Naive thymus-derived CD8-positive, alpha-beta T cell (primary cell): Measurements from ENCODE around the gene OASL. TPM values are rescaled to one million over a fixed set of nuclear protein-coding genes. Genes with fewer than 3 reads are reported as not detected.

Source experiments
- ATAC-seq, 2 donors: fragments of 150-1000 bp; cut with Tn5 transposase in 1 of 2; sonication (Bioruptor Pico), chemical (Tn5 transposase) in 1 of 2; 1 replicate in 1 of 2; 2 replicates in 1 of 2; pipeline ENCODE4 v1.10.0; 2021; ENCODE audit warnings: mild to moderate bottlenecking in 2 of 2, moderate library complexity in 2 of 2
- POLR2A ChIA-PET: fragments of 350-600 bp; sonication (Branson Sonifier 250); formaldehyde crosslinking; loops from one replicate; lab custom pipeline; 2021; ENCODE audit warnings: antibody characterized with exemption; lab: Charles Lee
- DNase-seq, 10 donors: peaks; one replicate each; pipeline versions ENCODE4 v3.0.0 to v3.0.0-alpha.2; 2020 to 2022
- H3K27ac Mint-ChIP-seq, 10 donors: one replicate each; pipeline ENCODE4 v1.8.0; 2020 to 2022; ENCODE audit warnings: mild to moderate bottlenecking in 10 of 10, mixed read lengths in 10 of 10, moderate library complexity in 4 of 10, inconsistent platforms in 1 of 10
- H3K27me3 Mint-ChIP-seq, 5 donors: one replicate each; pipeline ENCODE4 v1.8.0; 2021 to 2022; ENCODE audit warnings: mixed read lengths in 5 of 5
- H3K36me3 Mint-ChIP-seq, 3 donors: one replicate each; pipeline ENCODE4 v1.8.0; 2020 to 2022; ENCODE audit warnings: mixed read lengths in 3 of 3, mild to moderate bottlenecking in 2 of 3, inconsistent platforms in 1 of 3
- H3K4me1 Mint-ChIP-seq, 4 donors: one replicate each; pipeline ENCODE4 v1.8.0; 2021 to 2022; ENCODE audit warnings: mixed read lengths in 4 of 4
- H3K4me3 Mint-ChIP-seq, 10 donors: one replicate each; pipeline ENCODE4 v1.8.0; 2020 to 2022; ENCODE audit warnings: mild to moderate bottlenecking in 10 of 10, mixed read lengths in 10 of 10, moderate library complexity in 6 of 10, inconsistent platforms in 1 of 10
- H3K9me3 Mint-ChIP-seq, 9 donors: one replicate each; pipeline ENCODE4 v1.8.0; 2020 to 2022; ENCODE audit warnings: mixed read lengths in 9 of 9, mild to moderate bottlenecking in 3 of 9, inconsistent platforms in 1 of 9, moderate library complexity in 1 of 9
- polyA plus RNA-seq, 3 donors: library from polyadenylated mRNA; unstranded; fragments of 300-500 nt; fragmentation: Illumina TruSeq; gene quantifications; one replicate each; pipeline ENCODE4 v1.2.3, GENCODE V29; 2021
- total RNA-seq, 8 experiments: library from RNA in 2 of 8; stranded (reverse) in 2 of 8; gene quantifications; one replicate each; pipeline ENCODE4 v1.2.3 and lab custom pipeline; 2021 to 2026

The OASL gene
- total and polyA plus RNA-seq, 5 experiments from 2014 or later, result 1.6 to 11.2 (median 1.9) TPM

DNA sequence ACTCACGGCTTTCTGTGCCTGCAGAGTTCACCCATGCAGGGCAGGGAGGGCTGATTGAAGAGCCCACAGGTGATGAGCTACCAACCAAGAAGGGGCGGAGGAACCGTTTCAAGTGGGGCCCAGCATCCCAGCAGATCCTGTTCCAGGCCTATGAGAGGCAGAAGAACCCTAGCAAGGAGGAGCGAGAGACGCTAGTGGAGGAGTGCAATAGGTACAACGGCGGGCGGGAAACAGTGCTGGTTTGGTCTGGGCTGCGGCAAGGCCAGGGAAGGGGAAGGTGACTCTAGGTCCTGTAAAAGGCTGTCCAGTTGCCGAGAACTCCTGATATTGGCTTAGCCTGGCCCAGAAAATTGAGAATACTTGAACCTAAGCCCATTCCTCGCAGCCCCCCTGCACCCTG, 45.5 kb downstream of the OASL start:
- POLR2A ChIA-PET, result no interaction called here
- Mint-ChIP-seq H3K27ac (peak overlapping the region in 1 of 10 donors; percentile 34), H3K4me1 (peaks cover 0 to 13% (median 0%) of the 10 kb centered on the region in 4 donors), H3K36me3 (peaks cover 0 to 11% (median 4%) of the 10 kb centered on the region in 3 donors), H3K4me3 (no peak overlapping the region), H3K9me3 (peaks cover 0 to 11% (median 0%) of the 10 kb centered on the region in 9 donors), H3K27me3 (peaks cover 7 to 30% (median 14%) of the 10 kb centered on the region in 5 donors)
- no peak for DNase-seq
- ATAC-seq, result no peak

GRCh38 chr12:120992989-120993388, 46.1 kb downstream of the OASL start:
- ATAC-seq (no peak), DNase-seq (no peak)
- Mint-ChIP-seq H3K4me1 (peaks cover 0 to 13% (median 0%) of the 10 kb centered on the region in 4 donors), H3K9me3 (peaks cover 0 to 11% (median 0%) of the 10 kb centered on the region in 9 donors), H3K27ac (no peak overlapping the region), H3K27me3 (peaks cover 8 to 30% (median 14%) of the 10 kb centered on the region in 5 donors), H3K4me3 (no peak overlapping the region), H3K36me3 (peaks cover 0 to 11% (median 4%) of the 10 kb centered on the region in 3 donors)
- POLR2A ChIA-PET, result no interaction called here

GRCh38 chr12:120991965-120992364, 47.1 kb downstream of the OASL start:
- H3K36me3 Mint-ChIP-seq, result peaks cover 0 to 11% (median 4%) of the 10 kb centered on the region in 3 donors
- H3K27ac Mint-ChIP-seq, result no peak overlapping the region
- H3K9me3 Mint-ChIP-seq, result peaks cover 0 to 11% (median 0%) of the 10 kb centered on the region in 9 donors
- H3K27me3 Mint-ChIP-seq, result peaks cover 8 to 30% (median 14%) of the 10 kb centered on the region in 5 donors
- peaks cover 0 to 13% (median 0%) of the 10 kb centered on the region in 4 donors for H3K4me1 Mint-ChIP-seq
- ATAC-seq (no peak), DNase-seq (no peak)
- no peak overlapping the region for H3K4me3 Mint-ChIP-seq
- POLR2A ChIA-PET, result no interaction called here

DNA sequence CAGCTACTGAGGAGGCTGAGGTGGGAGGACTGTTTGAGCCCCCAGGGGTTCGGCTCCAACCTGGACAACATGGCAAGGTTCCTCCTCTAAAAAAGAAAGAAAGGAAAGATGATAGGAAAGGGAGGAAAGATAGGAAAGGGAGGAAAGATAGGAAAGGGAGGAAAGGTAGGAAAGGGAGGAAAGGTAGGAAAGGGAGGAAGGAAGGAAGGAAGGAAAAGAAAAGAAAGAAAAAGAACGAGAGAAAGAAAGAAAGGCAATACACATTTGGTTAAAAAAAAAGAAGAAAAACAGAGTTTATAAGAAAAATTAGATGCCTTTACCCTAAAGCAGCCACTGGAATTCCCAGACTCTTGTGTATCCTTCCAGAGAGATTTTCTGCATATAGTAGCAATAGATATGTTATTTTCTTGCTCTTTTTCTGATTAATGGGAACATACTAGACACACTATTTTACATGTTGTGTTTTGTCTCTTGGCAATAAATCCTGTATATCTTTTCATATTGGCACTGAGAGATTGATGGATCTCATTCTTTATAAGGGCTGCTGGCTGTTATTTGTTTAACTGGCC, 48.5 kb downstream of the OASL start:
- POLR2A ChIA-PET, result no interaction called here
- Mint-ChIP-seq H3K4me3 (no peak overlapping the region), H3K27ac (no peak overlapping the region), H3K27me3 (peaks cover 8 to 26% (median 14%) of the 10 kb centered on the region in 5 donors), H3K36me3 (peaks cover 0 to 8% (median 2%) of the 10 kb centered on the region in 3 donors), H3K4me1 (peaks cover 0 to 11% (median 0%) of the 10 kb centered on the region in 4 donors), H3K9me3 (peaks cover 0 to 8% (median 0%) of the 10 kb centered on the region in 9 donors)
- DNase-seq (no peak), ATAC-seq (no peak)

DNA sequence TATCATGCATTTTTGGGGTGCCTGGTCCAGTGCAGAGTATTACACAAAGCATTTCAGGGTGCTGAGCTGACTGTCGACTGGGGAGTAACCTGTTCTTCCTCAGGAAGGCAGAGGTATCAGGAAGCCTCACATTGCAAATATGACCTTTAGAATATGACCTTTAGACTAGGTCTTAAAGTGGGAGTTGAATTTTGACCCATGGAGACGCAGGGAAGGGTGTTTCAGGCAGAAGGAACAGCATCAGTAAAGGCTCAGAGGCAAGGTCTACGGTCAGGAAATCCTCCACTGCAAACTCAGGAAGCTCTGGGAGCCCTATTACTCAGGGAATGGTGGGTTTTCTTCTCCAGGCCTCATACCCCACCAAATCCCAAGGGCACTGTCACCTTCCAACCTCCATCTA, 49.4 kb downstream of the OASL start:
- Mint-ChIP-seq H3K36me3 (no peaks in the 10 kb centered on the region), H3K4me1 (peaks cover 0 to 3% (median 0%) of the 10 kb centered on the region in 4 donors), H3K4me3 (no peak overlapping the region), H3K27ac (peak overlapping the region in 1 of 10 donors; percentile 66), H3K27me3 (peaks cover 7 to 18% (median 7%) of the 10 kb centered on the region in 5 donors), H3K9me3 (no peaks in the 10 kb centered on the region)
- ATAC-seq, result no peak
- no peak for DNase-seq
- POLR2A ChIA-PET, result interaction anchor here (0.7 kb wide), 1 partner anchor 136 kb away, joined by 3 read pairs; no protein-coding TSS in a partner anchor

DNA sequence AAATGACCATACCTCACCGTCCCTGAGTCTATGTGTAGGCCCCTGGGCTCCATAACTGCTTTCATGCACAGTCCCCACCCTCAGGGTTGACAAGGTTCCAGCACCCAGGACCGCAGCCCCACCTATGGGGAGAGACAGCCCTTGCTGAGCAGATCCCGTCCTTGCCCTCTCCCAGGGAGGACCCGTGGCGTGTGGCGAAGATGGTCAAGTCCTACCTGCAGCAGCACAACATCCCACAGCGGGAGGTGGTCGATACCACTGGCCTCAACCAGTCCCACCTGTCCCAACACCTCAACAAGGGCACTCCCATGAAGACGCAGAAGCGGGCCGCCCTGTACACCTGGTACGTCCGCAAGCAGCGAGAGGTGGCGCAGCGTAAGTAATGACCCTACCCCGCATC, 50.4 kb downstream of the OASL start:
- Mint-ChIP-seq H3K27ac (peak overlapping the region in 1 of 10 donors; percentile 21), H3K27me3 (peaks cover 4 to 13% (median 4%) of the 10 kb centered on the region in 5 donors), H3K4me3 (no peak overlapping the region), H3K9me3 (no peaks in the 10 kb centered on the region), H3K36me3 (no peaks in the 10 kb centered on the region), H3K4me1 (peaks cover 0 to 2% (median 0%) of the 10 kb centered on the region in 4 donors)
- POLR2A ChIA-PET, result no interaction called here
- no peak for DNase-seq
- no peak for ATAC-seq

GRCh38 chr12:120988234-120988633, 50.8 kb downstream of the OASL start:
- ATAC-seq (no peak), DNase-seq (no peak)
- Mint-ChIP-seq H3K27ac (no peak overlapping the region), H3K4me1 (peaks cover 0 to 2% (median 0%) of the 10 kb centered on the region in 4 donors), H3K36me3 (no peaks in the 10 kb centered on the region), H3K9me3 (no peaks in the 10 kb centered on the region), H3K4me3 (no peak overlapping the region), H3K27me3 (peaks cover 2 to 11% (median 4%) of the 10 kb centered on the region in 5 donors)
- POLR2A ChIA-PET, result no interaction called here

- POLR2A ChIA-PET, result interaction anchor here (0.7 kb wide), 1 partner anchor 1114 kb away, joined by 3 read pairs; no protein-coding TSS in a partner anchor
Measured at GRCh38 chr12:120984351-120984898, 54.6 kb downstream of the OASL start.

GRCh38 chr12:120983759-120984158, 55.3 kb downstream of the OASL start:
- DNase-seq, result no peak
- Mint-ChIP-seq H3K9me3 (no peaks in the 10 kb centered on the region), H3K4me3 (no peak overlapping the region), H3K36me3 (no peaks in the 10 kb centered on the region), H3K4me1 (peaks cover 0 to 2% (median 0%) of the 10 kb centered on the region in 4 donors), H3K27ac (peak overlapping the region in 1 of 10 donors; percentile 33), H3K27me3 (peaks cover 0 to 3% (median 2%) of the 10 kb centered on the region in 5 donors)
- POLR2A ChIA-PET, result interaction anchor here (0.7 kb wide), 1 partner anchor 1113 kb away, joined by 3 read pairs; no protein-coding TSS in a partner anchor
- no peak for ATAC-seq

More at GRCh38 chr12:120984351-120984898, 54.6 kb downstream of the OASL start:
- H3K36me3 Mint-ChIP-seq, result no peaks in the 10 kb centered on the region
- peaks cover 0 to 2% (median 0%) of the 10 kb centered on the region in 4 donors for H3K4me1 Mint-ChIP-seq
- H3K4me3 Mint-ChIP-seq, result no peak overlapping the region
- H3K27ac Mint-ChIP-seq, result peak overlapping the region in 1 of 10 donors; percentile 3
- peaks cover 0 to 4% (median 2%) of the 10 kb centered on the region in 5 donors for H3K27me3 Mint-ChIP-seq
- ATAC-seq (no peak), DNase-seq (no peak)
- H3K9me3 Mint-ChIP-seq, result no peaks in the 10 kb centered on the region

DNA sequence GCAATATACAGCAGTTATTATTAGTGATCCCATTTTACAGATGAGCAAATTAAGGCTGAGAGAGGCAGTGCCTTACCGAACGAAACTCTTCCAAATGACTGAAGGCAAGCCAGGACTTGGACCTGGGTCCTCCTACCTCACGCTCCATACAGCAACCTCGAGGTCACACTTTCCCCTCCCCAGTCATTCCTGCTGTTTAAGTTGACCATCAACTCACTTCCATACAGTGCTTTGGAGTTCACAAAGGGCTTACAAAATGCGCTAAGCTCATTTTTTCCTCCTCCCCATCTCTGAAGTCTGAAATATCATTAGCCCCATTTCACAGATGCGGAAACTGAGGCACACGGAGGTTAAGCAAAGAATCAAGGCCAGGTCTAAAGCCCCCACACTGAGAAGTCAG, 56.4 kb downstream of the OASL start:
- no peaks in the 10 kb centered on the region for H3K36me3 Mint-ChIP-seq
- POLR2A ChIA-PET, result no interaction called here
- H3K4me3 Mint-ChIP-seq, result no peak overlapping the region
- ATAC-seq, result no peak
- H3K27me3 Mint-ChIP-seq, result peaks cover 0 to 3% (median 0%) of the 10 kb centered on the region in 5 donors
- no peak overlapping the region for H3K27ac Mint-ChIP-seq
- peaks cover 0 to 2% (median 0%) of the 10 kb centered on the region in 4 donors for H3K4me1 Mint-ChIP-seq
- no peaks in the 10 kb centered on the region for H3K9me3 Mint-ChIP-seq
- no peak for DNase-seq

- peaks cover 0 to 2% (median 0%) of the 10 kb centered on the region in 4 donors for H3K4me1 Mint-ChIP-seq
- H3K9me3 Mint-ChIP-seq, result no peaks in the 10 kb centered on the region
- H3K4me3 Mint-ChIP-seq, result no peak overlapping the region
- H3K27me3 Mint-ChIP-seq, result peaks cover 0 to 3% (median 0%) of the 10 kb centered on the region in 5 donors
- ATAC-seq (no peak), DNase-seq (no peak)
- H3K36me3 Mint-ChIP-seq, result no peaks in the 10 kb centered on the region
- POLR2A ChIA-PET, result no interaction called here
- no peak overlapping the region for H3K27ac Mint-ChIP-seq
Measured at GRCh38 chr12:120981407-120981941, 57.6 kb downstream of the OASL start.

DNA sequence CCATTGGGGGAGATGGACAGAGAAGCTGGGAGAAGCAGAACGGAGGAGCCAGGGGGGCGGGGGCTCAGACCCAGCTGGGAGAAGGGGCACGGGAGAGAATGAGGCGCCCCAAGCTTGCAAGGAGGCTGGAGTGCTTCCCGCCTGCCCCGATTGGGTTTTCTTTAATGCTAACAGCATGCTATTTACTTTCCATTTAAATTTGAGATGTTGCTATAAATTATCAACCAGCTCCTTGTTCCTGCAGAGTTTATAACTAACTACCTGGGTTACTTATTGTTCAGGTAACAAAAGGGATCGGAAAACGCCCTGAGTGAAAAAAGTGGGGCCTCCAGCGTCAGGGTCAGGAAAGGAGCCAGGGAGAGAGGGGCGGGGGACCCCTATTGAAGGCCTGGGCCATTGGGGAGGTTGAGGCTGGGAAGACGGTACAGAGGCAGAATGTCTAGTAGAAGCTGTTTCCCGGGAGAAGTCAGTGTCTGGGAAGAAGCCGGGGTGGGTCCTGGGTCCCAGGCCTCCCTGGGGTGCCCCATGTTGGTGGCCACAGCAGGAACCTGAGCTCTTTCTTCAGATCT, 58.2 kb downstream of the OASL start:
- H3K9me3 Mint-ChIP-seq, result no peaks in the 10 kb centered on the region
- H3K36me3 Mint-ChIP-seq, result no peaks in the 10 kb centered on the region
- H3K4me3 Mint-ChIP-seq, result no peak overlapping the region
- POLR2A ChIA-PET, result no interaction called here
- no peak overlapping the region for H3K27ac Mint-ChIP-seq
- peaks cover 0 to 3% (median 0%) of the 10 kb centered on the region in 5 donors for H3K27me3 Mint-ChIP-seq
- peaks cover 0 to 2% (median 0%) of the 10 kb centered on the region in 4 donors for H3K4me1 Mint-ChIP-seq
- DNase-seq (no peak), ATAC-seq (no peak)
